Liver (tissue), 3 donors: ENCODE measurements around the gene ZNF43.

Experiments
- ATF3 ChIP-seq: IDR thresholded peaks from 2 replicates; pipeline ENCODE4 v1.6.1; 2016; ENCODE audit warnings: antibody characterized with exemption
- CTCF ChIP-seq: fragments of 150-350 bp; IDR thresholded peaks from 2 replicates; pipeline ENCODE4 v1.5.1; 2017; ENCODE audit warnings: improper control_type of control experiment, low read depth, low read length; ENCODE audit not compliant: missing input control
- EGR1 ChIP-seq, 2 donors: IDR thresholded peaks; 2 replicates each; pipeline ENCODE4 v1.6.1; 2016 to 2018; ENCODE audit warnings: antibody characterized with exemption in 2 of 2, low read depth in 2 of 2
- FOXA1 ChIP-seq: IDR thresholded peaks from 2 replicates; pipeline ENCODE4 v1.6.1; 2016; ENCODE audit warnings: antibody characterized with exemption
- GABPA ChIP-seq, 2 donors: IDR thresholded peaks in 1 of 2; conservative IDR thresholded peaks in 1 of 2; 2 replicates each; pipeline ENCODE4 v1.6.1; 2016; ENCODE audit warnings: antibody characterized with exemption in 2 of 2, mild to moderate bottlenecking in 1 of 2, moderate library complexity in 1 of 2
- JUND ChIP-seq, 2 donors: IDR thresholded peaks; 2 replicates each; pipeline ENCODE4 v1.6.1; 2016; ENCODE audit warnings: antibody characterized with exemption in 2 of 2
- MAX ChIP-seq: IDR thresholded peaks from 2 replicates; pipeline ENCODE4 v1.6.1; 2016; ENCODE audit warnings: antibody characterized with exemption
- RAD21 ChIP-seq, 2 donors: IDR thresholded peaks; 2 replicates each; pipeline ENCODE4 v1.6.1; 2016; ENCODE audit warnings: antibody characterized with exemption in 2 of 2, mild to moderate bottlenecking in 2 of 2
- REST ChIP-seq: IDR thresholded peaks from 2 replicates; pipeline ENCODE4 v1.6.1; 2016; ENCODE audit warnings: antibody characterized with exemption, mild to moderate bottlenecking
- SP1 ChIP-seq: IDR thresholded peaks from 2 replicates; pipeline ENCODE4 v1.6.1; 2018; ENCODE audit warnings: antibody characterized with exemption, mild to moderate bottlenecking
- TAF1 ChIP-seq: conservative IDR thresholded peaks from 2 replicates; pipeline ENCODE4 v1.6.1; 2016; ENCODE audit warnings: antibody characterized with exemption, mild to moderate bottlenecking
- YY1 ChIP-seq: IDR thresholded peaks from 2 replicates; pipeline ENCODE4 v1.6.1; 2016; ENCODE audit warnings: antibody characterized with exemption, mild to moderate bottlenecking
- ZBTB33 ChIP-seq: IDR thresholded peaks from 2 replicates; pipeline ENCODE4 v1.6.1; 2016; ENCODE audit warnings: antibody characterized with exemption
- donor health status: healthy.
- donor health status: healthy.

- no peak for TF ChIP-seq CTCF
- TF ChIP-seq RAD21 (IDR thresholded peaks at IDR 0.05) = no peak
- no peak for TF ChIP-seq GABPA (IDR thresholded peaks at IDR 0.05 in 1 of 2, conservative IDR thresholded peaks at IDR 0.05 in 1 of 2)
- TF ChIP-seq MAX = no peak
- TF ChIP-seq EGR1 (IDR thresholded peaks at IDR 0.05; ENCODE audit: low read depth in 2 of 2) = no peak
- TF ChIP-seq ATF3 = no peak
- no peak for TF ChIP-seq JUND (IDR thresholded peaks at IDR 0.05)
- no peak for TF ChIP-seq SP1
- TF ChIP-seq ZBTB33 = no peak
- TF ChIP-seq REST = no peak
- no peak for TF ChIP-seq TAF1
- no peak for TF ChIP-seq YY1
- no peak for TF ChIP-seq FOXA1
Measured at GRCh38 chr19:21765151-21765550, 70.8 kb downstream of the ZNF43 start.
